Endothelial cell (in vitro differentiated cells): ENCODE results near the gene TIMP2. TPM values are rescaled to one million over a fixed set of nuclear protein-coding genes. Genes with fewer than 3 reads are reported as not detected.
A peak's percentile ranks its signal among the peaks of the same experiment; 100 is the strongest.

Experiments
- DNase-seq: peaks from one replicate; pipeline ENCODE4 v3.0.0; 2021; ENCODE audit warnings: low spot score
- H3K27ac Mint-ChIP-seq: one replicate; pipeline ENCODE4 v1.8.0; 2021; ENCODE audit warnings: mixed read lengths, inconsistent platforms; ENCODE audit not compliant: unreplicated experiment
- H3K27me3 Mint-ChIP-seq: one replicate; pipeline ENCODE4 v1.8.0; 2021; ENCODE audit warnings: mild to moderate bottlenecking, moderate library complexity, mixed read lengths, inconsistent platforms; ENCODE audit not compliant: unreplicated experiment
- H3K36me3 Mint-ChIP-seq: one replicate; pipeline ENCODE4 v1.8.0; 2021; ENCODE audit warnings: mild to moderate bottlenecking, low read depth, mixed read lengths, inconsistent platforms; ENCODE audit not compliant: unreplicated experiment
- H3K4me1 Mint-ChIP-seq: one replicate; pipeline ENCODE4 v1.8.0; 2021; ENCODE audit warnings: mild to moderate bottlenecking, mixed read lengths, inconsistent platforms; ENCODE audit not compliant: unreplicated experiment
- H3K4me3 Mint-ChIP-seq: one replicate; pipeline ENCODE4 v1.8.0; 2021; ENCODE audit warnings: mild to moderate bottlenecking, mixed read lengths, inconsistent platforms; ENCODE audit not compliant: unreplicated experiment
- H3K9me3 Mint-ChIP-seq: one replicate; pipeline ENCODE4 v1.8.0; 2021; ENCODE audit warnings: mixed read lengths, inconsistent platforms; ENCODE audit not compliant: unreplicated experiment
- CTCF ChIP-seq: fragments of 200-600 bp; sonication (generic); IDR thresholded peaks from one replicate; pipeline ENCODE4 v1.5.0; 2021; ENCODE audit warnings: antibody characterized with exemption; ENCODE audit not compliant: unreplicated experiment
- total RNA-seq: library from RNA; stranded (reverse); fragmentation: NEBNext Ultra II Directional; extraction: Animal tissue kit (Norgen Biotek cat#: 25700); gene quantifications from one replicate; pipeline ENCODE4 v1.2.1, GENCODE V29; 2021; ENCODE audit not compliant: unreplicated experiment

Gene TIMP2
- total RNA-seq, 1 donor from 2014 or later: 41.5 TPM

GRCh38 chr17:78933025-78933958 lies 8.1 kb upstream of the TIMP2 start:
- H3K4me3 Mint-ChIP-seq: no peak overlapping the region
- H3K9me3 Mint-ChIP-seq: no peaks in the 10 kb centered on the region
- no peak for DNase-seq
- H3K36me3 Mint-ChIP-seq: no peaks in the 10 kb centered on the region
- H3K27ac Mint-ChIP-seq: no peak overlapping the region
- peaks cover 7% of the 10 kb centered on the region for H3K4me1 Mint-ChIP-seq
- peaks cover 6% of the 10 kb centered on the region for H3K27me3 Mint-ChIP-seq
- no peak for TF ChIP-seq CTCF

DNA sequence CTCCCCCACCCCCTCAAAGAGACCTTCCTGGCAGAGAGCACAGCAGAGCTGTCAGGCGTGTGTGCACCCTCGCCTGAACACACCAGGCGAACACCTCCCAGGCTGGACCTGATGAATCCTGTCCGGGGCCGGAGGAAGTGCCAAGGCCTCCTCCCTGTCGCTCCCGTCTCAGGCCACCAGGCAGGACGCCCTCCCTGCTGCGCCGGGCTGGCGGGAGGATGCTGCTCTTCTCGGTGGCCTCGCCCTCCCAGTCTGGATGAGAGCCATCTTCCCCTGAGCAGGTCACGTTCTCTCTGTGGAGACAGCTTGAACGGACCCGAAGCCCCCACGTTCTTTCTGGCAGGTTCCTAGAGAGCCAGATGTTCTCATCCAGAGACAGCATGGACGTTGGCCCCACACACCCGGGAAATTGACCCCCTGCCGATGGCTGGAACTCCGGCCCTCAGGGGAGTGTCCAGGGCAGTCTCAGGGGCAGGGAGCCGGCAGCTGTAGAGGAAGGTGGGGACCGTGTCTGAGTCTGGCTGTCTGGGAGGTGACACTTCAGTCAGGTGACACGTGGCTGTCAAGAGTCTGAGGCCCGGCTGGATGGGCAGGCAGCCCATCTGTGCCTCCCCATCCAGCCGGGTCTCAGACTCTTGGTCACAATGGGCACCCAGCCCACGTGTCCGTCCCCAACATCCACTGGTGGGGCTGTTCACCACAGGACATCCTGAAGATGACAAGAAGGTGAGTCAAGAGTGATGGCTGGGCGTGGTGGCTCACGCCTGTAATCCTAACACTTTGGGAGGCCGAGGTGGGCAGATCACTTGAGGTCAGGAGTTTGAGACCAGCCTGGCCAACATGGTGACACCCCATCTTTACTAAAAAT lies 5.0 kb upstream of the TIMP2 start:
- Mint-ChIP-seq H3K27me3 (peaks cover 8% of the 10 kb centered on the region), H3K27ac (no peak overlapping the region), H3K4me3 (no peak overlapping the region), H3K4me1 (peaks cover 12% of the 10 kb centered on the region), H3K36me3 (no peaks in the 10 kb centered on the region), H3K9me3 (no peaks in the 10 kb centered on the region)
- no peak for DNase-seq
- no peak for TF ChIP-seq CTCF

DNA sequence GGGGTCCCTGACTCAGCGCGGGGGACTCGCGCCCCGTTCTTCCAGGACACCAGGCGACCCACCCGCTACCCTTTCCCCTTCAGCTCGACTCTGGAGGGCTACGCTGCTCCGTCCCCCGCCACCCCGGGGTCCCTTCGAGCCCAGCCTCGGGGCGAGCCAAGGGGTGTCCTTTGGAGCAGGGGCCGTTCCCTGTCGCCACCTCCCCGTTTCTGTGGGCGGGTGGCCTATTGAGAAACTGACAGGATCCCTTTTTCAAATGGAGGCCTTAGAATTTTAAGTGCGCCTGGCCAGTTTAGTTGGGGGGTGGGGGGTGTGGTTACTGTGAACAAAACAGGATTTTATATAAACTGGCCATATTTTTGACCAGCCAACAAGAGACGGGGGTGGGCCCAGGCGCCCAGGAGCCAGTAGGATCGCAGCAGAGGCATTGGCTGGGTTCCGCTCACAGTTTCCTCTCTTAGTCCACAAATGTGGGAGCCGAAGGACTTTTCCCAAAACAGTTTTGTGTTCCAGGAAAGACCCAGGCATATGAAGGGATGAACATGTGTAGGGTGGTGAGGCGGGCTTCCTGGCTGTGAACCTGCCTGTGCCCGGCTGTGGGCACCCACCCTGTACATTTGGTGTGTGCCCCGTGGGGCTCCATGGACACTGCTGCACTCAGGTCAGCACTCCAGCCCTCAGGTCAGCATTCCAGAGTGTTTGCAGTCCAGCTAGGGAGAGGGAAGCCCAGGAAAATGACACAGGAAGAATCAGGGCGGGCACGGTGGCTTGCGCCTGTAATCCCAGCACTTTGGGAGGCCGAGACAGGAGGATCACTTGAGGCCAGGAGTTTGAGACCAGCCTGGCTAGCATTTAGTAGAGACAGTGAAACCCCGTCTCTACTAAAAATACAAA lies 722 bp upstream of the TIMP2 start:
- no peak for TF ChIP-seq CTCF
- Mint-ChIP-seq H3K4me1 (peaks cover 11% of the 10 kb centered on the region), H3K36me3 (no peaks in the 10 kb centered on the region), H3K27ac (no peak overlapping the region), H3K4me3 (peak overlapping the region; percentile 78), H3K27me3 (peaks cover 7% of the 10 kb centered on the region), H3K9me3 (no peaks in the 10 kb centered on the region)
- peak; percentile 51 for DNase-seq

- Mint-ChIP-seq H3K36me3 (no peaks in the 10 kb centered on the region), H3K27ac (no peak overlapping the region), H3K27me3 (peaks cover 9% of the 10 kb centered on the region), H3K4me1 (peaks cover 11% of the 10 kb centered on the region), H3K9me3 (no peaks in the 10 kb centered on the region), H3K4me3 (peak overlapping the region; percentile 42)
- TF ChIP-seq CTCF: no peak
- peak; percentile 18 for DNase-seq
Measured at GRCh38 chr17:78924481-78925151, 571 bp downstream of the TIMP2 start.
